Activated T-helper 17 cell treated with anti-CD3 and anti-CD28 coated beads, Interleukin-2, amount 50 U/mL, for 72 hours (primary cell): Measurements from ENCODE around the gene MBOAT7. TPM values are rescaled to one million over a fixed set of nuclear protein-coding genes. Genes with fewer than 3 reads are reported as not detected.
A peak's percentile ranks its signal among the peaks of the same experiment; 100 is the strongest.
"Not testable (repeated sequence)": the region's sequence is repeated elsewhere in the genome, so short reads cannot be mapped to it uniquely, and the experiment has no call there.

Experiments
- ATAC-seq: fragments of 150-1000 bp; cut with Tn5 transposase; replicated peaks from 2 replicates; pipeline ENCODE4 v1.10.0; 2021; ENCODE audit warnings: mild to moderate bottlenecking, moderate library complexity
- H3K27ac Mint-ChIP-seq: one replicate; pipeline ENCODE4 v1.8.0; 2022; ENCODE audit warnings: mixed read lengths
- H3K27me3 Mint-ChIP-seq: one replicate; pipeline ENCODE4 v1.8.0; 2022; ENCODE audit warnings: mixed read lengths
- H3K36me3 Mint-ChIP-seq: one replicate; pipeline ENCODE4 v1.8.0; 2022; ENCODE audit warnings: low read depth, mild to moderate bottlenecking, mixed read lengths
- H3K4me1 Mint-ChIP-seq: one replicate; pipeline ENCODE4 v1.8.0; 2022; ENCODE audit warnings: mixed read lengths
- H3K4me3 Mint-ChIP-seq: one replicate; pipeline ENCODE4 v1.8.0; 2022; ENCODE audit warnings: mild to moderate bottlenecking, mixed read lengths
- H3K9me3 Mint-ChIP-seq: one replicate; pipeline ENCODE4 v1.8.0; 2022; ENCODE audit warnings: mixed read lengths
- total RNA-seq, 2 donors: library from RNA; stranded (reverse); gene quantifications; one replicate each; pipeline ENCODE4 v1.2.3, GENCODE V29; 2022

Gene MBOAT7
- total RNA-seq, 2 donors from 2014 or later, result 58.6 to 65.9 TPM

GRCh38 chr19:54204767-54205468 is 15.5 kb upstream of the MBOAT7 start:
- Mint-ChIP-seq H3K27ac (peak overlapping the region; percentile 51), H3K27me3 (no peaks in the 10 kb centered on the region), H3K4me3 (peak overlapping the region; percentile 91), H3K4me1 (peaks cover 41% of the 10 kb centered on the region), H3K36me3 (peaks cover 90% of the 10 kb centered on the region), H3K9me3 (no peaks in the 10 kb centered on the region)
- ATAC-seq, result no peak

DNA sequence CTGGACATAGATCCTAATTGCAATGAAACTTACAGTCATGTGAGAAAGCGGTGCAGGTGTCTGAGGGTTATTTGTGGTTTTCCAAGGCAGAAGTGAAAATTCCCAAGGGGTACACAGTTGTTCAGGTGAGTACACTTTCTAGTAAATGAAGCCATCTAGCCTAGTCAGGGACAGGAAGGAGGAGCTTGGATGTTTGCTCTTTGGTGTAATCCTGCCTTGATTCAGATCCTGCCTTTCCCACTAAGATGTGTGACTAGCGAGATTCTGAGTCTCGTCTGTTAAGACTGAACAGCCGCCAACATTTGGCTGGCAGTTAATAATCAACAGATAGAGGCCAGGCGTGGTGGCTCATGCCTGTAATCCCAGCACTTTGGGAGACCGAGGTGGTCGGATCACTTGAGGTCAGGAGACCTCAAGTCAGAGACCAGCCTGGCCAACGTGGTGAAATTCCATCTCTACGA is 13.8 kb upstream of the MBOAT7 start:
- H3K4me3 Mint-ChIP-seq, result peak overlapping the region; percentile 91
- H3K36me3 Mint-ChIP-seq, result peaks cover 78% of the 10 kb centered on the region
- no peaks in the 10 kb centered on the region for H3K27me3 Mint-ChIP-seq
- H3K9me3 Mint-ChIP-seq, result no peaks in the 10 kb centered on the region
- ATAC-seq, result no peak
- H3K4me1 Mint-ChIP-seq, result peaks cover 33% of the 10 kb centered on the region
- peak overlapping the region; percentile 99 for H3K27ac Mint-ChIP-seq

DNA sequence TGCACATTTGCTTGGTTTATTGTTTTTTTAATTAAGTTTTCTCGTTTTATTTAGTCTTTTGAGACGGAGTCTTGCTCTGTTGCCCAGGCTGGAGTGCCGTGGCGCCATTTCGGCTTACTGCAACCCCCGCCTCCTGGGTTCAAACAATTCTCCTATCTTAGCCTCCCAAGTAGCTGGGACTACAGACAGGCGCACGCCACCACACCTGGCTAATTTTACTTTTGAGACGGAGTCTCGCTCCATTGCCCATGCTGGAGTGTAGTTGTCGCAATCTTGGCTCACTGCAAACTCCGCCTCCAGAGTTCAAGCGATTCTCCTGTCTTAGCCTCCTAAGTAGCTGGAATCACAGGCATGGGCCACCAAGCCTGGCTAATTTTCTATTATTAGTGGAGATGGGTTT is 12.6 kb upstream of the MBOAT7 start:
- Mint-ChIP-seq H3K4me1 (peaks cover 22% of the 10 kb centered on the region), H3K9me3 (no peaks in the 10 kb centered on the region), H3K27me3 (no peaks in the 10 kb centered on the region), H3K4me3 (peak overlapping the region; percentile 91), H3K36me3 (peaks cover 70% of the 10 kb centered on the region), H3K27ac (peak overlapping the region; percentile 99)
- no peak for ATAC-seq

DNA sequence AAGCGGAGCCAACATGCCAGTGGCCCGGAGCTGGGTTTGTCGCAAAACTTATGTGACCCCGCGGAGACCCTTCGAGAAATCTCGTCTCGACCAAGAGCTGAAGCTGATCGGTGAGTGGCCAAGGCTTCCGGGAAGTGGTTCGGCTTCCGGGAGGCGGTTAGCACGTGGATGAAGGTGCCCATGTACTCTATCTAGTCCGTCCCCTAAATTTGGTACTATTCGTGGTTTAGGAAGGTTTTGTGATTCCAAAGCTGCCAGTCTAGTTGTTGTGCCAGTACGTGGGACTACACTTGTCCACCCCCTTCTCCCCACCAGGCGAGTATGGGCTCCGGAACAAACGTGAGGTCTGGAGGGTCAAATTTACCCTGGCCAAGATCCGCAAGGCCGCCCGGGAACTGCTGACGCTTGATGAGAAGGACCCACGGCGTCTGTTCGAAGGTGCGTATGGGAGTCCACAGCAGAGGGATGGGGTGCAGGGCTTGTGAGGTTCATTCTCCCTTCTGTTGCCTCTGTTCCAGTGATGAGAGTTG is 11.9 kb upstream of the MBOAT7 start:
- H3K4me1 Mint-ChIP-seq, result peaks cover 22% of the 10 kb centered on the region
- no peak for ATAC-seq
- H3K4me3 Mint-ChIP-seq, result peak overlapping the region; percentile 91
- H3K27ac Mint-ChIP-seq, result peak overlapping the region; percentile 99
- H3K9me3 Mint-ChIP-seq, result no peaks in the 10 kb centered on the region
- H3K36me3 Mint-ChIP-seq, result peaks cover 64% of the 10 kb centered on the region
- no peaks in the 10 kb centered on the region for H3K27me3 Mint-ChIP-seq

GRCh38 chr19:54199401-54199800 is 10.0 kb upstream of the MBOAT7 start:
- H3K27me3 Mint-ChIP-seq, result no peaks in the 10 kb centered on the region
- ATAC-seq, result no peak
- peaks cover 11% of the 10 kb centered on the region for H3K4me1 Mint-ChIP-seq
- peaks cover 61% of the 10 kb centered on the region for H3K36me3 Mint-ChIP-seq
- H3K9me3 Mint-ChIP-seq, result no peaks in the 10 kb centered on the region
- peak overlapping the region; percentile 91 for H3K4me3 Mint-ChIP-seq
- H3K27ac Mint-ChIP-seq, result peak overlapping the region; percentile 99

DNA sequence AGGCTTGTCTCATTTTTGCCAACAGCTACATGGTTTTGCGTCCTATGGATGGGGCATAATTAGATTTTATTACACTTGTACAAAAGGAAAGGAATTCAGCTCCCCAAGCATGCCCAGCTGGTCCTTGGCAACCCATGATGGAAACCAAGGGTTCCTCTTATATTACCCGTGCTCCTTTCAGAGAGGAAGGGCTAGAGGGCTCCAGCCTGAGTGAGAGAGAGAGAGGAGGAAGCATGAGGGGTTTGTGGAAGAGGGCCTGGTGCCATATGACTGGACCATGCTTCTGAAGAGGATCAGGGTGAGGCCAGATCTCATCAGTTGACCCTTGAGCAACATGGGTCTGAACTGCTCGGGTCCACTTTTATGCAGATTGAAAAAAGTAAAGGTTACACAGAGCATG is 7.7 kb upstream of the MBOAT7 start:
- no peaks in the 10 kb centered on the region for H3K27me3 Mint-ChIP-seq
- no peak overlapping the region for H3K27ac Mint-ChIP-seq
- no peaks in the 10 kb centered on the region for H3K9me3 Mint-ChIP-seq
- H3K4me1 Mint-ChIP-seq, result no peaks in the 10 kb centered on the region
- no peak overlapping the region for H3K4me3 Mint-ChIP-seq
- peaks cover 59% of the 10 kb centered on the region for H3K36me3 Mint-ChIP-seq
- ATAC-seq, result no peak

DNA sequence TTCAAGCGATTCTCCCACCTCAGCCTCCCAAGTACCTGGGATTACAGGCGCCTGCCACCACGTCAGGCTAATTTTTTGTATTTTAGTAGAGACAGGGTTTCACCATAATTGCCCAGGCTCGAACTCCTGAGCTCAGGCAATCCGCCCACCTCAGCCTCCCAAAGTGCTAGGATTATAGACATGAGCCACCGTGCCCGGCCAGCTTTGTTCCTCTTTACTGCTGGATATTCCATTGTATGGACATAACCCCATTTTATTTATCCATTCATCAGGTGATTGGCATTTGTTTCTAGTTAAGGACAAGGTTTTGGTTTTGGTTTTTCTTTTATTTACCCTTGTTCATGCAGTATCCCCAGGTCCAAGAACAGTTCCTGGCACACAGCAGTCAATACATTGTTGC is 7.2 kb upstream of the MBOAT7 start:
- H3K27ac Mint-ChIP-seq, result no peak overlapping the region
- ATAC-seq, result no peak
- no peak overlapping the region for H3K4me3 Mint-ChIP-seq
- peaks cover 59% of the 10 kb centered on the region for H3K36me3 Mint-ChIP-seq
- peaks cover 6% of the 10 kb centered on the region for H3K4me1 Mint-ChIP-seq
- H3K9me3 Mint-ChIP-seq, result no peaks in the 10 kb centered on the region
- no peaks in the 10 kb centered on the region for H3K27me3 Mint-ChIP-seq

DNA sequence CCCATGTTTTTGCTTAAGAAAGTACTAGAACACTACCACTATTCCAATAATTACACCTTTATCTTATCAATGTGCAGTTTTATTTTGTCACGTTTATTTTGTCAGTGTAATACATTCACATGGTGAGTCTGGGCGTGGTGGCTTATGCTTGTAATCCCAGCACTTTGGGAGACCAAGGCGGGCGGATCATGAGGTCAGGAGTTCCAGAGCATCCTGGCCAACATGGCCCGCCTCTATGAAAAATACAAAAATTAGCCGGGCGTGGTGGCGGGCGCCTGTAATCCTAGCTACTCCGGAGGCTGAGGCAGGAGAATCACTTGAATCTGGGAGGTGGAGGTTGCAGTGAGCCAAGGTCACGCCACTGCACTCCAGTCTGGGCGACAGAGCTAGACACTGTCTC is 5.1 kb upstream of the MBOAT7 start:
- H3K4me1 Mint-ChIP-seq, H3K9me3 Mint-ChIP-seq, H3K27ac Mint-ChIP-seq, ATAC-seq, H3K4me3 Mint-ChIP-seq, H3K27me3 Mint-ChIP-seq: not testable (repeated sequence)
- peaks cover 49% of the 10 kb centered on the region for H3K36me3 Mint-ChIP-seq

GRCh38 chr19:54193011-54193410 is 3.6 kb upstream of the MBOAT7 start:
- no peaks in the 10 kb centered on the region for H3K27me3 Mint-ChIP-seq
- peaks cover 50% of the 10 kb centered on the region for H3K36me3 Mint-ChIP-seq
- no peaks in the 10 kb centered on the region for H3K9me3 Mint-ChIP-seq
- peak overlapping the region; percentile 87 for H3K4me3 Mint-ChIP-seq
- no peak overlapping the region for H3K27ac Mint-ChIP-seq
- no peak for ATAC-seq
- H3K4me1 Mint-ChIP-seq, result peaks cover 7% of the 10 kb centered on the region

DNA sequence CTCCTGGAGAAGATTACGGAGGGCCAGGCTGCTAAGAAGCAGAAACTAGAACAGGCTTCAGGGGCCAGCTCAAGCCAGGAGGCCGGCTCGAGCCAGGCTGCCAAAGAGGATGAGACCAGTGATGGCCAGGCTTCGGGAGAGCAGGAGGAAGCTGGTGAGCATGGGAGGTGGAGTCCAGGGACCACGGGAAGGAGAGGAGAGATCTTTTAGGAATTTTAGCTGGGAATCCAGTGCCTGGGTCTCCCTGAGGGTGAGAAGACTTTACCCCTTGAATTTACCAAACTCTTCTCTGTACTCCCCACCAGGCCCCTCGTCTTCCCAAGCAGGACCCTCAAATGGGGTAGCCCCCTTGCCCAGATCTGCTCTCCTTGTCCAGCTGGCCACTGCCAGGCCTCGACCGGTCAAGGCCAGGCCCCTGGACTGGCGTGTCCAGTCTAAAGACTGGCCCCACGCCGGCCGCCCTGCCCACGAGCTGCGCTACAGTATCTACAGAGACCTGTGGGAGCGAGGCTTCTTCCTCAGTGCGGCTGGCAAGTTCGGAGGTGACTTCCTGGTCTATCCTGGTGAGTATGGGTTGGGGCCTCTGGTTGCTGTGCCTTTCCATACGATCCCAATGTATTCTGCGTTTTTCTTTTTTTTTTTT is 2.6 kb upstream of the MBOAT7 start:
- Mint-ChIP-seq H3K9me3 (no peaks in the 10 kb centered on the region), H3K36me3 (peaks cover 56% of the 10 kb centered on the region), H3K4me1 (peaks cover 15% of the 10 kb centered on the region), H3K27me3 (no peaks in the 10 kb centered on the region), H3K27ac (peak overlapping the region; percentile 79), H3K4me3 (peak overlapping the region; percentile 87)
- no peak for ATAC-seq

GRCh38 chr19:54191011-54191810 is 1.8 kb upstream of the MBOAT7 start, which contains the start of gene TSEN34:
Gene TSEN34 (plus strand): TSS chr19:54191308. CDS start chr19:54191365, 57 bp downstream.
- no peaks in the 10 kb centered on the region for H3K9me3 Mint-ChIP-seq
- ATAC-seq, result peak; percentile 30
- peaks cover 15% of the 10 kb centered on the region for H3K4me1 Mint-ChIP-seq
- no peaks in the 10 kb centered on the region for H3K27me3 Mint-ChIP-seq
- H3K36me3 Mint-ChIP-seq, result peaks cover 62% of the 10 kb centered on the region
- H3K4me3 Mint-ChIP-seq, result peak within 1 kb of the TSS; percentile 87
- H3K27ac Mint-ChIP-seq, result peak within 1 kb of the TSS; percentile 96

GRCh38 chr19:54190503-54191010 is 1.2 kb upstream of the MBOAT7 start:
- peak; percentile 68 for ATAC-seq
- Mint-ChIP-seq H3K4me1 (peaks cover 15% of the 10 kb centered on the region), H3K27me3 (no peaks in the 10 kb centered on the region), H3K4me3 (peak overlapping the region; percentile 87), H3K27ac (peak overlapping the region; percentile 96), H3K9me3 (no peaks in the 10 kb centered on the region), H3K36me3 (peaks cover 61% of the 10 kb centered on the region)

DNA sequence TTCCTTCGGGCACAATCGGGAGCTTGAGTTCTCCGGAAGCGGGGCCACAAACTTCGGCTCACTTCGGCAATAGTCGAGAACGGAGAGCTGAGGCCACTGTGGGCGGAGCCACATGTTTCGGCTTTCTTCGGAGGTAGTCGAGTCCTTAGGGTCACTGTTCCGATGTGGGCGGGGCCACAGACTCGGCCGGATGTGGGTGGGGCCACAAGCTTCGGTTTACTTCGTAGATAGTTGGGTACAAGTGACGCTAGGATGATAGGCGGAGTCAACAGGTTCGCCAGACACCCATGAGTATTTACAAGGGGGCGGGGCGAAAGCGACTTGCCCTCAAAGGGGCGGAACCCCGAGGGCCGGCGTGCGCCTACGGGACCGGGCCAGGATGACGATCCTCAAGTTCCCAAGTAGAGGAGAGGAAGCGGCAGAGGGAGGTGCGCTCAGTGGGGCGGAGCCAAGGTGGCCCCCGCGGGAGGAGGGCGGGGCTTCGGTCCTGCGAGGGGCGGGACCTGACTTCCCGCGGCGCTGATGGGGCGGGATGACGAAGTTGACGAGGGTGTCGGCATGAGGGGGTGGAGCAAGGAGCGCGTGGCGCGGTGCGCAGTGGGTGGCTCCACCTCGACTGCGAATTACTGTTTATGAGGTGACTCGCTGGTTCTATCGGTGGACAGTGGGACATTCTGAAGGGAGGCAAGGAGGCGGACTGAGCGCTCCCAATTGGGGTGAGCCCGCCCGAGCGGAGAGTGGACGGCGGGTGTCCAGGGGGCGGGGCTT is 539 bp upstream of the MBOAT7 start:
- Mint-ChIP-seq H3K27me3 (no peaks in the 10 kb centered on the region), H3K27ac (peak overlapping the region; percentile 96), H3K36me3 (peaks cover 60% of the 10 kb centered on the region), H3K4me1 (peaks cover 15% of the 10 kb centered on the region), H3K4me3 (peak overlapping the region; percentile 87), H3K9me3 (no peaks in the 10 kb centered on the region)
- peak; percentile 65 for ATAC-seq
